Astrocyte (in vitro differentiated cells and primary cell): ENCODE data around the gene RBM19. TPM values are rescaled to one million over a fixed set of nuclear protein-coding genes. Genes with fewer than 3 reads are reported as not detected.

Source experiments
- DNase-seq: peaks from one replicate; pipeline ENCODE4 v3.0.0-alpha.2; 2010; ENCODE audit warnings: low read depth
- FAIRE-seq: peaks from 2 replicates; lab custom pipeline; 2011; peaks lifted over from hg19 to GRCh38; lab: Jason Lieb, UNC
- H2AFZ ChIP-seq: 2 replicates; pipeline ENCODE4 v1.6.0; 2012; ENCODE audit warnings: low read depth, low read length, inconsistent platforms
- H3K27ac ChIP-seq: 2 replicates; pipeline ENCODE4 v1.5.1; 2011; ENCODE audit warnings: low read depth, low read length, inconsistent platforms
- H3K27me3 ChIP-seq: 2 replicates; pipeline ENCODE4 v1.6.0; 2011; ENCODE audit warnings: low read length, inconsistent platforms; ENCODE audit not compliant: insufficient read depth
- H3K36me3 ChIP-seq: 2 replicates; pipeline ENCODE4 v1.5.1; 2011; ENCODE audit warnings: low read length, inconsistent platforms; ENCODE audit not compliant: insufficient read depth
- H3K4me1 ChIP-seq: 2 replicates; pipeline ENCODE4 v1.5.1; 2011; ENCODE audit warnings: low read length, inconsistent platforms; ENCODE audit not compliant: insufficient read depth
- H3K4me2 ChIP-seq: 2 replicates; pipeline ENCODE4 v1.6.0; 2012; ENCODE audit warnings: low read length, inconsistent platforms
- H3K4me3 ChIP-seq: 2 replicates; pipeline ENCODE4 v1.5.1; 2011; ENCODE audit warnings: low read depth, mild to moderate bottlenecking, low read length, inconsistent platforms; ENCODE audit not compliant: insufficient read depth
- H3K79me2 ChIP-seq: 2 replicates; pipeline ENCODE4 v1.6.0; 2012; ENCODE audit warnings: mild to moderate bottlenecking, low read length, inconsistent platforms; ENCODE audit not compliant: insufficient read depth
- H3K9ac ChIP-seq: 2 replicates; pipeline ENCODE4 v1.6.0; 2012; ENCODE audit warnings: mild to moderate bottlenecking, low read length, inconsistent platforms
- H3K9me3 ChIP-seq: 2 replicates; pipeline ENCODE4 v1.5.1; 2012; ENCODE audit warnings: low read depth, mild to moderate bottlenecking, low read length, inconsistent platforms; ENCODE audit not compliant: insufficient read depth
- H4K20me1 ChIP-seq: 2 replicates; pipeline ENCODE4 v1.6.0; 2012; ENCODE audit warnings: low read length, inconsistent platforms; ENCODE audit not compliant: insufficient read depth
- H3K27ac Mint-ChIP-seq: one replicate; pipeline ENCODE4 v1.8.0; 2021; ENCODE audit warnings: mild to moderate bottlenecking, mixed read lengths; ENCODE audit not compliant: unreplicated experiment
- H3K27me3 Mint-ChIP-seq: one replicate; pipeline ENCODE4 v1.8.0; 2021; ENCODE audit warnings: low read depth, mixed read lengths; ENCODE audit not compliant: unreplicated experiment
- H3K36me3 Mint-ChIP-seq: one replicate; pipeline ENCODE4 v1.8.0; 2021; ENCODE audit warnings: low read depth, mixed read lengths; ENCODE audit not compliant: unreplicated experiment
- H3K4me1 Mint-ChIP-seq: one replicate; pipeline ENCODE4 v1.8.0; 2021; ENCODE audit warnings: low read depth, mixed read lengths; ENCODE audit not compliant: unreplicated experiment
- H3K4me3 Mint-ChIP-seq: one replicate; pipeline ENCODE4 v1.8.0; 2021; ENCODE audit warnings: mild to moderate bottlenecking, moderate library complexity, mixed read lengths; ENCODE audit not compliant: unreplicated experiment
- H3K9me3 Mint-ChIP-seq: one replicate; pipeline ENCODE4 v1.8.0; 2021; ENCODE audit warnings: mild to moderate bottlenecking, mixed read lengths; ENCODE audit not compliant: unreplicated experiment
- EZH2 ChIP-seq: IDR thresholded peaks from 2 replicates; pipeline ENCODE4 v1.6.1; 2012; ENCODE audit warnings: mild to moderate bottlenecking, low read length, inconsistent platforms; ENCODE audit not compliant: insufficient read depth
- total RNA-seq: library from RNA; stranded (reverse); gene quantifications from 2 replicates; pipeline ENCODE4 v1.2.1, GENCODE V29; 2021
- TF ChIP-seq, protein P1 (sequence below): IDR thresholded peaks from 2 replicates; pipeline ENCODE4 v1.5.1; 2011; ENCODE audit warnings: low read depth, mild to moderate bottlenecking, inconsistent platforms, low read length, moderate library complexity; ENCODE audit not compliant: insufficient read depth

RBM19 gene
- total RNA-seq, 1 donor from 2014 or later: 32.3 TPM

DNA sequence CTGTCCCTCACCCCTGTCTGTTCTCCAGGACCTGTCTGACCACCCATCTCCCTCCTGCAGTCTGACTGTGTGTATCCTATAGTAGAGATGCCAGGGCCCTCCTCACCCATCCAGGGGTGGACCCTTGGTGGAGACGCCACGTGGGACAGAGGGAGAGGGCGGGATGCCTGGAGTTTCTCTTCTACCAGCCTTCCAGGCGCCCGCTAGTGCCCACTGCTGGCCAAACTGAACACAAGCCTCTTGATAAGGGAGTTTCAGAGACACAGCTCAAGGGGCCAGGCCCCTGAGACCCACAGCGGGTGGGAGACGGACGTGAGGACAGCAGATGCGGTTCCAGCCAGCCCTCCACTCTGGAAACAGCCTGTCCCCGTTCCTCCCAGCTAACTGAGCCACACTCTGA lies 147.3 kb downstream of the RBM19 start:
- FAIRE-seq (no peak), DNase-seq (no peak)
- no peak for TF ChIP-seq EZH2
- TF ChIP-seq, protein P1, sequence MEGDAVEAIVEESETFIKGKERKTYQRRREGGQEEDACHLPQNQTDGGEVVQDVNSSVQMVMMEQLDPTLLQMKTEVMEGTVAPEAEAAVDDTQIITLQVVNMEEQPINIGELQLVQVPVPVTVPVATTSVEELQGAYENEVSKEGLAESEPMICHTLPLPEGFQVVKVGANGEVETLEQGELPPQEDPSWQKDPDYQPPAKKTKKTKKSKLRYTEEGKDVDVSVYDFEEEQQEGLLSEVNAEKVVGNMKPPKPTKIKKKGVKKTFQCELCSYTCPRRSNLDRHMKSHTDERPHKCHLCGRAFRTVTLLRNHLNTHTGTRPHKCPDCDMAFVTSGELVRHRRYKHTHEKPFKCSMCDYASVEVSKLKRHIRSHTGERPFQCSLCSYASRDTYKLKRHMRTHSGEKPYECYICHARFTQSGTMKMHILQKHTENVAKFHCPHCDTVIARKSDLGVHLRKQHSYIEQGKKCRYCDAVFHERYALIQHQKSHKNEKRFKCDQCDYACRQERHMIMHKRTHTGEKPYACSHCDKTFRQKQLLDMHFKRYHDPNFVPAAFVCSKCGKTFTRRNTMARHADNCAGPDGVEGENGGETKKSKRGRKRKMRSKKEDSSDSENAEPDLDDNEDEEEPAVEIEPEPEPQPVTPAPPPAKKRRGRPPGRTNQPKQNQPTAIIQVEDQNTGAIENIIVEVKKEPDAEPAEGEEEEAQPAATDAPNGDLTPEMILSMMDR: no peak
- Histone ChIP-seq H3K79me2 (no peaks in the 10 kb centered on the region), H3K4me1 (no peaks in the 10 kb centered on the region), H3K4me3 (no peak overlapping the region), H3K4me2 (no peak overlapping the region), H3K9ac (no peak overlapping the region), H3K27me3 (no peaks in the 10 kb centered on the region), H2AFZ (no peak overlapping the region), H3K9me3 (no peaks in the 10 kb centered on the region), H4K20me1 (peaks cover 7% of the 10 kb centered on the region), H3K36me3 (no peaks in the 10 kb centered on the region), H3K27ac (no peak overlapping the region)
- peaks cover 7% of the 10 kb centered on the region for H3K27me3 Mint-ChIP-seq
- no peak overlapping the region for H3K27ac Mint-ChIP-seq
- no peaks in the 10 kb centered on the region for H3K9me3 Mint-ChIP-seq
- H3K36me3 Mint-ChIP-seq: peaks cover 12% of the 10 kb centered on the region
- peaks cover 16% of the 10 kb centered on the region for H3K4me1 Mint-ChIP-seq
- no peak overlapping the region for H3K4me3 Mint-ChIP-seq

DNA sequence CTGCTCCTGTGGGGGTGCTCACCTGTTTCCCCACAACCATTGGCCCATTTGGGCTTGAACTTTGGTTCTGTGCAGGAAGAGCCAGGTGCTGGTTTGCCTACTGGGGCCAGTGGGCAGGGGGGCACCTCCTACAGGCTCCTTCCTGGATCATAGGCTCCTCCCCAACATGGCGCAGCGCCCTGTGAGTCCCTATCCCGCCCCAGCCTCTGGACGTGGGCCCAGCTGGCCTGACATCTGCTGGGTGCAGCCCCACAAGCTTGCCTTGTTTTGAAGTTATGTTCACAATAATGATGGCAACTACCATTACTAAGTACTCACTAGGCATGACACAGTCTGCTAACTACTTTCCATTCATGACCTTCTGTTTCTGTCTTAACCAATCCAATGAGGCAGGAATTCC lies 147.8 kb downstream of the RBM19 start:
- Histone ChIP-seq H3K27me3 (no peaks in the 10 kb centered on the region), H3K9ac (no peak overlapping the region), H4K20me1 (peaks cover 1% of the 10 kb centered on the region), H3K9me3 (no peaks in the 10 kb centered on the region), H2AFZ (no peak overlapping the region), H3K79me2 (no peaks in the 10 kb centered on the region), H3K4me1 (no peaks in the 10 kb centered on the region), H3K4me2 (no peak overlapping the region), H3K36me3 (no peaks in the 10 kb centered on the region), H3K27ac (no peak overlapping the region), H3K4me3 (no peak overlapping the region)
- Mint-ChIP-seq H3K36me3 (peaks cover 12% of the 10 kb centered on the region), H3K27me3 (peaks cover 7% of the 10 kb centered on the region), H3K27ac (no peak overlapping the region), H3K4me3 (no peak overlapping the region), H3K9me3 (no peaks in the 10 kb centered on the region), H3K4me1 (peaks cover 16% of the 10 kb centered on the region)
- TF ChIP-seq, protein P1: no peak
- no peak for TF ChIP-seq EZH2
- DNase-seq: no peak
- FAIRE-seq: no peak

DNA sequence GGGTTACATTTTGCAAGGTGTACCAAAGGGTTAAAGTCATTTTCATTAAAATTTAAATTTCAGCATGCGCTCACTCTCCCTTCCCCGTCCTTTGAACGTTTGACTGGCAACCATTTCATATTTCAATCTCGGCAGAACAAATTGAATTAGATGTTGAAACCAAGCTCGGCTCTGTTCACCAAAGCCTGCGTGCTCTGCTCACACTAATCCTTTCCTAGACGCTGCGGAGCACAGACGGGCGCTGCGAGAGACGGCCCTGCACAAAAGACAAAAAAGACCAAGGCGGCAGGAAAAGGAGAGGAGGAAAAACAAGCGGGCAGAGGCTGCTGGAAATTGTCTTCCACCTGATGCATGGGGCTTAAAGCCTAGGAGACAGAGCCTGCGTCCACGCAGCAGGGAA lies 149.3 kb downstream of the RBM19 start:
- Histone ChIP-seq H3K79me2 (no peaks in the 10 kb centered on the region), H3K27ac (no peak overlapping the region), H3K4me3 (no peak overlapping the region), H2AFZ (no peak overlapping the region), H3K9ac (no peak overlapping the region), H4K20me1 (no peaks in the 10 kb centered on the region), H3K4me1 (no peaks in the 10 kb centered on the region), H3K9me3 (no peaks in the 10 kb centered on the region), H3K36me3 (no peaks in the 10 kb centered on the region), H3K4me2 (no peak overlapping the region), H3K27me3 (no peaks in the 10 kb centered on the region)
- Mint-ChIP-seq H3K27me3 (peaks cover 7% of the 10 kb centered on the region), H3K9me3 (no peaks in the 10 kb centered on the region), H3K4me1 (peaks cover 16% of the 10 kb centered on the region), H3K36me3 (peaks cover 10% of the 10 kb centered on the region), H3K4me3 (no peak overlapping the region), H3K27ac (no peak overlapping the region)
- DNase-seq (no peak), FAIRE-seq (no peak)
- TF ChIP-seq, protein P1: no peak
- TF ChIP-seq EZH2: no peak
